ENCODE results near the gene STK25.

Gene STK25

GRCh38 chr2:241500431-241500975 lies 7.9 kb downstream of the STK25 start:
- Histone ChIP-seq H3K4me3 (no peak overlapping the region), H3K9ac (ENCODE audit: insufficient read length) (no peak overlapping the region), H3K9me3 (ENCODE audit: low read depth, low read length) (no peaks in the 10 kb centered on the region), H3K27ac (no peak overlapping the region), H3K36me3 (ENCODE audit: insufficient read depth, low read length) (peaks cover 21% of the 10 kb centered on the region; the same call in 1 of the 2 replicates)
- TF ChIP-seq FOXP2 (optimal IDR thresholded peaks at IDR 0.05; ENCODE audit: control extremely low read depth, extremely low read length, insufficient read depth) (no peak), POLR2AphosphoS5 (IDR thresholded peaks at IDR 0.05; ENCODE audit: borderline replicate concordance, low read depth, low read length) (no peak), EZH2 (IDR thresholded peaks at IDR 0.05) (no peak)
- DNase-seq (ENCODE audit: low read depth, low spot score) = no peak

- Histone ChIP-seq H3K27ac (peak overlapping the region; percentile 36; the same call in 1 of the 2 replicates), H3K36me3 (ENCODE audit: insufficient read depth, low read length) (peaks cover 25% of the 10 kb centered on the region; the same call in 1 of the 2 replicates), H3K9ac (ENCODE audit: insufficient read length) (no peak overlapping the region)
These were observed 8.4 kb downstream of the STK25 start for GRCh38 chr2:241500016-241500415.

GRCh38 chr2:241499146-241499965 lies 9.0 kb downstream of the STK25 start:
- no peak overlapping the region for H3K9ac ChIP-seq (ENCODE audit: insufficient read length)
- no peak overlapping the region for H3K4me3 ChIP-seq
- peaks cover 25% of the 10 kb centered on the region; the same call in 1 of the 2 replicates for H3K36me3 ChIP-seq (ENCODE audit: insufficient read depth, low read length)
- DNase-seq (ENCODE audit: low read depth, low spot score) = no peak
- TF ChIP-seq EZH2 (IDR thresholded peaks at IDR 0.05) = no peak
- no peak for TF ChIP-seq FOXP2 (optimal IDR thresholded peaks at IDR 0.05; ENCODE audit: control extremely low read depth, extremely low read length, insufficient read depth)
- H3K27ac ChIP-seq = peak overlapping the region; percentile 36; the same call in 1 of the 2 replicates
- H3K9me3 ChIP-seq (ENCODE audit: low read depth, low read length) = no peaks in the 10 kb centered on the region

More at GRCh38 chr2:241500016-241500415, 8.4 kb downstream of the STK25 start:
- DNase-seq (ENCODE audit: low read depth, low spot score) = no peak
- Histone ChIP-seq H3K9me3 (ENCODE audit: low read depth, low read length) (no peaks in the 10 kb centered on the region), H3K4me3 (no peak overlapping the region)
- no peak for TF ChIP-seq POLR2AphosphoS5 (IDR thresholded peaks at IDR 0.05; ENCODE audit: borderline replicate concordance, low read depth, low read length)
- TF ChIP-seq EZH2 (IDR thresholded peaks at IDR 0.05) = no peak
- TF ChIP-seq FOXP2 (optimal IDR thresholded peaks at IDR 0.05; ENCODE audit: control extremely low read depth, extremely low read length, insufficient read depth) = no peak

- Histone ChIP-seq H3K27ac (no peak overlapping the region), H3K4me3 (no peak overlapping the region), H3K9me3 (ENCODE audit: low read depth, low read length) (no peaks in the 10 kb centered on the region), H3K9ac (ENCODE audit: insufficient read length) (no peak overlapping the region), H3K36me3 (ENCODE audit: insufficient read depth, low read length) (peaks cover 21% of the 10 kb centered on the region; the same call in 1 of the 2 replicates)
- no peak for DNase-seq (ENCODE audit: low read depth, low spot score)
- TF ChIP-seq FOXP2 (optimal IDR thresholded peaks at IDR 0.05; ENCODE audit: control extremely low read depth, extremely low read length, insufficient read depth) = no peak
- TF ChIP-seq POLR2AphosphoS5 (IDR thresholded peaks at IDR 0.05; ENCODE audit: borderline replicate concordance, low read depth, low read length) = no peak; the same call in 1 of the 2 replicates
These were observed 10.0 kb downstream of the STK25 start for GRCh38 chr2:241498115-241499070.

GRCh38 chr2:241496904-241497877 lies 11.2 kb downstream of the STK25 start:
- DNase-seq (ENCODE audit: low read depth, low spot score) = no peak

GRCh38 chr2:241496003-241496707 lies 12.2 kb downstream of the STK25 start:
- no peak overlapping the region for H3K27ac ChIP-seq
- peaks cover 21% of the 10 kb centered on the region; the same call in 1 of the 2 replicates for H3K36me3 ChIP-seq (ENCODE audit: insufficient read depth, low read length)

More at GRCh38 chr2:241496904-241497877, 11.2 kb downstream of the STK25 start:
- H3K9ac ChIP-seq (ENCODE audit: insufficient read length) = no peak overlapping the region
- no peak overlapping the region for H3K27ac ChIP-seq
- no peak for TF ChIP-seq FOXP2 (optimal IDR thresholded peaks at IDR 0.05; ENCODE audit: control extremely low read depth, extremely low read length, insufficient read depth)
- no peak for TF ChIP-seq POLR2AphosphoS5 (IDR thresholded peaks at IDR 0.05; ENCODE audit: borderline replicate concordance, low read depth, low read length)
- TF ChIP-seq EZH2 (IDR thresholded peaks at IDR 0.05) = no peak
- peaks cover 21% of the 10 kb centered on the region; the same call in 1 of the 2 replicates for H3K36me3 ChIP-seq (ENCODE audit: insufficient read depth, low read length)
- no peaks in the 10 kb centered on the region for H3K9me3 ChIP-seq (ENCODE audit: low read depth, low read length)
- H3K4me3 ChIP-seq = no peak overlapping the region

More at GRCh38 chr2:241496003-241496707, 12.2 kb downstream of the STK25 start:
- H3K4me3 ChIP-seq = no peak overlapping the region
- DNase-seq (ENCODE audit: low read depth, low spot score) = no peak
- TF ChIP-seq POLR2AphosphoS5 (IDR thresholded peaks at IDR 0.05; ENCODE audit: borderline replicate concordance, low read depth, low read length) (no peak), EZH2 (IDR thresholded peaks at IDR 0.05) (no peak), FOXP2 (optimal IDR thresholded peaks at IDR 0.05; ENCODE audit: control extremely low read depth, extremely low read length, insufficient read depth) (no peak)
- no peaks in the 10 kb centered on the region for H3K9me3 ChIP-seq (ENCODE audit: low read depth, low read length)
- no peak overlapping the region for H3K9ac ChIP-seq (ENCODE audit: insufficient read length)
